HepG2 (cell line): Measurements from ENCODE around the gene ANKHD1. TPM values are rescaled to one million over a fixed set of nuclear protein-coding genes. Genes with fewer than 3 reads are reported as not detected.
A peak's percentile ranks its signal among the peaks of the same experiment; 100 is the strongest.

ENCODE experiments used
- AKAP8 ChIP-seq: sonication (generic); formaldehyde crosslinking; IDR thresholded peaks from 2 replicates; pipeline ENCODE4 v1.5.1; 2020; ENCODE audit warnings: mild to moderate bottlenecking, missing genetic modification reagents
- ATF7 ChIP-seq, 2 experiments: fragments of 450-650 bp in 1 of 2; sonication (generic) in 1 of 2; formaldehyde crosslinking in 1 of 2; IDR thresholded peaks; 2 replicates each; pipeline versions ENCODE4 v1.4.0 to v1.6.1; 2016 to 2020; ENCODE audit warnings: antibody characterized with exemption in 1 of 2, mild to moderate bottlenecking in 1 of 2, missing genetic modification reagents in 1 of 2
- JDP2 ChIP-seq: sonication (generic); formaldehyde crosslinking; IDR thresholded peaks from 2 replicates; pipeline ENCODE4 v1.8.1; 2022; ENCODE audit warnings: missing genetic modification reagents, borderline replicate concordance
- MED8 ChIP-seq: sonication (generic); formaldehyde crosslinking; IDR thresholded peaks from 2 replicates; pipeline ENCODE4 v1.8.1; 2023; ENCODE audit warnings: mild to moderate bottlenecking, missing genetic modification reagents; ENCODE audit not compliant: insufficient replicate concordance
- NR2F6 ChIP-seq, 2 experiments: IDR thresholded peaks; 2 replicates each; pipeline ENCODE4 v1.6.1; 2016; ENCODE audit warnings: antibody characterized with exemption in 1 of 2, mild to moderate bottlenecking in 1 of 2
- POLR2AphosphoS5 ChIP-seq: IDR thresholded peaks from 2 replicates; pipeline ENCODE4 v1.6.1; 2012; ENCODE audit warnings: low read depth, low read length
- RORA ChIP-seq: sonication (generic); formaldehyde crosslinking; IDR thresholded peaks from 2 replicates; pipeline ENCODE4 v1.5.0; 2020; ENCODE audit warnings: mild to moderate bottlenecking, missing genetic modification reagents, moderate library complexity
- SIN3A ChIP-seq: IDR thresholded peaks from 2 replicates; pipeline ENCODE4 v1.6.1; 2011; ENCODE audit warnings: low read depth, mild to moderate bottlenecking, control low read depth, low read length, borderline replicate concordance
- TMF1 ChIP-seq: sonication (generic); formaldehyde crosslinking; IDR thresholded peaks from 2 replicates; pipeline ENCODE4 v1.8.1; 2022; ENCODE audit warnings: low read depth, missing genetic modification reagents
- ZFX ChIP-seq: sonication (generic); formaldehyde crosslinking; IDR thresholded peaks from 2 replicates; pipeline ENCODE4 v1.4.0; 2020; ENCODE audit warnings: mild to moderate bottlenecking, low read depth, missing genetic modification reagents, moderate library complexity
- ZNF350 ChIP-seq: sonication (generic); formaldehyde crosslinking; IDR thresholded peaks from 2 replicates; pipeline ENCODE4 v1.4.0; 2020; ENCODE audit warnings: mild to moderate bottlenecking, low read depth, missing genetic modification reagents, borderline replicate concordance
- ZNF430 ChIP-seq: sonication (generic); formaldehyde crosslinking; IDR thresholded peaks from 2 replicates; pipeline ENCODE4 v1.9.0; 2021; ENCODE audit warnings: mild to moderate bottlenecking, missing genetic modification reagents
- ZNF598 ChIP-seq: sonication (generic); formaldehyde crosslinking; IDR thresholded peaks from 2 replicates; pipeline ENCODE4 v1.5.1; 2020; ENCODE audit warnings: mild to moderate bottlenecking, missing genetic modification reagents, borderline replicate concordance
- ZSCAN29 ChIP-seq: sonication (generic); formaldehyde crosslinking; conservative IDR thresholded peaks from 2 replicates; pipeline ENCODE4 v1.4.0; 2020; ENCODE audit warnings: mild to moderate bottlenecking, missing genetic modification reagents
- polyA plus RNA-seq, 8 experiments: library from polyadenylated mRNA; depleted of rRNA in 3 of 8; stranded (reverse) in 7 of 8; unstranded in 1 of 8; fragments of >200 nt; fragmentation: Illumina TruSeq in 4 of 8; extraction: Trizol in 4 of 8; gene quantifications; 2 replicates each; pipeline versions ENCODE4 v1.2.1 to v1.2.3, GENCODE V29; 2011 to 2016; ENCODE audit warnings: low read depth in 4 of 8, missing spikeins in 1 of 8, mixed read lengths in 1 of 8; ENCODE audit not compliant: insufficient read depth in 1 of 8
- total RNA-seq, 5 experiments: library from RNA; depleted of rRNA; stranded (reverse); fragments of >200 nt; fragmentation: Illumina TruSeq; extraction: Trizol; gene quantifications; 2 replicates each; pipeline ENCODE4 v1.2.3, GENCODE V29; 2016; ENCODE audit warnings: low read depth in 1 of 5
- TF ChIP-seq, protein P1 (sequence below): sonication (generic); formaldehyde crosslinking; IDR thresholded peaks from 2 replicates; pipeline ENCODE4 v1.4.0; 2020; ENCODE audit warnings: missing genetic modification reagents
- TF ChIP-seq, protein P2 (sequence below): sonication (generic); formaldehyde crosslinking; IDR thresholded peaks from 2 replicates; pipeline ENCODE4 v1.9.0; 2021; ENCODE audit warnings: missing genetic modification reagents, borderline replicate concordance
- TF ChIP-seq, protein P3 (sequence below): fragments of 450-650 bp; IDR thresholded peaks from 2 replicates; pipeline ENCODE4 v1.6.1; 2017; ENCODE audit warnings: mild to moderate bottlenecking
- TF ChIP-seq, protein P4 (sequence below): sonication (generic); formaldehyde crosslinking; IDR thresholded peaks from 2 replicates; pipeline ENCODE4 v1.5.0; 2020; ENCODE audit warnings: missing genetic modification reagents

The ANKHD1 gene
- total and polyA plus RNA-seq, 2 of the 13 experiments (the other 11 are each of a cell fraction or from before 2014, with no cell fraction given) = 69.9 to 82.0 TPM

DNA sequence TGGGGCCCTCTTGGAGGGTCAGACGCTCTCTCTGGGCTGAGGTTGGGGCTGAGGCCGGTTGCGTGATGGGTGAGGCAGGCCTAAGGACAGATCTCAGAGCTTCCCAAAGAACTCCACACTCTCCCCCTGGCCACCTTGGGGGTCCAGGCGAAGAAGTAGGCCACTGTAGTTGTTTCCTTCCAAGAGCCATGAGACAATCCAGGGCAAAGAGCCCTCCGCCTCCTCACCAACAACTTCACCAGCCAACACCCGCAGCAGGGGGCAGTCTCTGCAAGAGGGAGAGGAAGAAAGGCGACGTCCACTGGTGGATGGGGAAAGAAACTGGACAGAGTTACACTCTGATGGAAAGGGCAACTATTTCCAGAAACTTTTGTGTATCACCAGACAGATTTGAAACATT is 173.7 kb downstream of the ANKHD1 start (continued):
- TF ChIP-seq, protein P1, sequence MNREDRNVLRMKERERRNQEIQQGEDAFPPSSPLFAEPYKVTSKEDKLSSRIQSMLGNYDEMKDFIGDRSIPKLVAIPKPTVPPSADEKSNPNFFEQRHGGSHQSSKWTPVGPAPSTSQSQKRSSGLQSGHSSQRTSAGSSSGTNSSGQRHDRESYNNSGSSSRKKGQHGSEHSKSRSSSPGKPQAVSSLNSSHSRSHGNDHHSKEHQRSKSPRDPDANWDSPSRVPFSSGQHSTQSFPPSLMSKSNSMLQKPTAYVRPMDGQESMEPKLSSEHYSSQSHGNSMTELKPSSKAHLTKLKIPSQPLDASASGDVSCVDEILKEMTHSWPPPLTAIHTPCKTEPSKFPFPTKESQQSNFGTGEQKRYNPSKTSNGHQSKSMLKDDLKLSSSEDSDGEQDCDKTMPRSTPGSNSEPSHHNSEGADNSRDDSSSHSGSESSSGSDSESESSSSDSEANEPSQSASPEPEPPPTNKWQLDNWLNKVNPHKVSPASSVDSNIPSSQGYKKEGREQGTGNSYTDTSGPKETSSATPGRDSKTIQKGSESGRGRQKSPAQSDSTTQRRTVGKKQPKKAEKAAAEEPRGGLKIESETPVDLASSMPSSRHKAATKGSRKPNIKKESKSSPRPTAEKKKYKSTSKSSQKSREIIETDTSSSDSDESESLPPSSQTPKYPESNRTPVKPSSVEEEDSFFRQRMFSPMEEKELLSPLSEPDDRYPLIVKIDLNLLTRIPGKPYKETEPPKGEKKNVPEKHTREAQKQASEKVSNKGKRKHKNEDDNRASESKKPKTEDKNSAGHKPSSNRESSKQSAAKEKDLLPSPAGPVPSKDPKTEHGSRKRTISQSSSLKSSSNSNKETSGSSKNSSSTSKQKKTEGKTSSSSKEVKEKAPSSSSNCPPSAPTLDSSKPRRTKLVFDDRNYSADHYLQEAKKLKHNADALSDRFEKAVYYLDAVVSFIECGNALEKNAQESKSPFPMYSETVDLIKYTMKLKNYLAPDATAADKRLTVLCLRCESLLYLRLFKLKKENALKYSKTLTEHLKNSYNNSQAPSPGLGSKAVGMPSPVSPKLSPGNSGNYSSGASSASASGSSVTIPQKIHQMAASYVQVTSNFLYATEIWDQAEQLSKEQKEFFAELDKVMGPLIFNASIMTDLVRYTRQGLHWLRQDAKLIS (CRISPR knock-in tag) = no peak
- peak; percentile 78; the same call in 1 of the 2 replicates for TF ChIP-seq ZNF598
- TF ChIP-seq TMF1 (CRISPR knock-in tag) = no peak
- TF ChIP-seq, protein P2, sequence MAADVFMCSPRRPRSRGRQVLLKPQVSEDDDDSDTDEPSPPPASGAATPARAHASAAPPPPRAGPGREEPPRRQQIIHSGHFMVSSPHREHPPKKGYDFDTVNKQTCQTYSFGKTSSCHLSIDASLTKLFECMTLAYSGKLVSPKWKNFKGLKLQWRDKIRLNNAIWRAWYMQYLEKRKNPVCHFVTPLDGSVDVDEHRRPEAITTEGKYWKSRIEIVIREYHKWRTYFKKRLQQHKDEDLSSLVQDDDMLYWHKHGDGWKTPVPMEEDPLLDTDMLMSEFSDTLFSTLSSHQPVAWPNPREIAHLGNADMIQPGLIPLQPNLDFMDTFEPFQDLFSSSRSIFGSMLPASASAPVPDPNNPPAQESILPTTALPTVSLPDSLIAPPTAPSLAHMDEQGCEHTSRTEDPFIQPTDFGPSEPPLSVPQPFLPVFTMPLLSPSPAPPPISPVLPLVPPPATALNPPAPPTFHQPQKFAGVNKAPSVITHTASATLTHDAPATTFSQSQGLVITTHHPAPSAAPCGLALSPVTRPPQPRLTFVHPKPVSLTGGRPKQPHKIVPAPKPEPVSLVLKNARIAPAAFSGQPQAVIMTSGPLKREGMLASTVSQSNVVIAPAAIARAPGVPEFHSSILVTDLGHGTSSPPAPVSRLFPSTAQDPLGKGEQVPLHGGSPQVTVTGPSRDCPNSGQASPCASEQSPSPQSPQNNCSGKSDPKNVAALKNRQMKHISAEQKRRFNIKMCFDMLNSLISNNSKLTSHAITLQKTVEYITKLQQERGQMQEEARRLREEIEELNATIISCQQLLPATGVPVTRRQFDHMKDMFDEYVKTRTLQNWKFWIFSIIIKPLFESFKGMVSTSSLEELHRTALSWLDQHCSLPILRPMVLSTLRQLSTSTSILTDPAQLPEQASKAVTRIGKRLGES (CRISPR knock-in tag) = no peak
- no peak for TF ChIP-seq AKAP8
- no peak for TF ChIP-seq MED8
- TF ChIP-seq ZNF350 (CRISPR knock-in tag) = no peak; the same call in 1 of the 2 replicates
- no peak for TF ChIP-seq SIN3A
- TF ChIP-seq POLR2AphosphoS5 = no peak
- TF ChIP-seq, protein P3, sequence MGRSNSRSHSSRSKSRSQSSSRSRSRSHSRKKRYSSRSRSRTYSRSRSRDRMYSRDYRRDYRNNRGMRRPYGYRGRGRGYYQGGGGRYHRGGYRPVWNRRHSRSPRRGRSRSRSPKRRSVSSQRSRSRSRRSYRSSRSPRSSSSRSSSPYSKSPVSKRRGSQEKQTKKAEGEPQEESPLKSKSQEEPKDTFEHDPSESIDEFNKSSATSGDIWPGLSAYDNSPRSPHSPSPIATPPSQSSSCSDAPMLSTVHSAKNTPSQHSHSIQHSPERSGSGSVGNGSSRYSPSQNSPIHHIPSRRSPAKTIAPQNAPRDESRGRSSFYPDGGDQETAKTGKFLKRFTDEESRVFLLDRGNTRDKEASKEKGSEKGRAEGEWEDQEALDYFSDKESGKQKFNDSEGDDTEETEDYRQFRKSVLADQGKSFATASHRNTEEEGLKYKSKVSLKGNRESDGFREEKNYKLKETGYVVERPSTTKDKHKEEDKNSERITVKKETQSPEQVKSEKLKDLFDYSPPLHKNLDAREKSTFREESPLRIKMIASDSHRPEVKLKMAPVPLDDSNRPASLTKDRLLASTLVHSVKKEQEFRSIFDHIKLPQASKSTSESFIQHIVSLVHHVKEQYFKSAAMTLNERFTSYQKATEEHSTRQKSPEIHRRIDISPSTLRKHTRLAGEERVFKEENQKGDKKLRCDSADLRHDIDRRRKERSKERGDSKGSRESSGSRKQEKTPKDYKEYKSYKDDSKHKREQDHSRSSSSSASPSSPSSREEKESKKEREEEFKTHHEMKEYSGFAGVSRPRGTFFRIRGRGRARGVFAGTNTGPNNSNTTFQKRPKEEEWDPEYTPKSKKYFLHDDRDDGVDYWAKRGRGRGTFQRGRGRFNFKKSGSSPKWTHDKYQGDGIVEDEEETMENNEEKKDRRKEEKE = no peak
- TF ChIP-seq ZFX = no peak; the same call in 1 of the 2 replicates
- TF ChIP-seq NR2F6 (IDR thresholded peaks at IDR 0.05) = no peak
- TF ChIP-seq NR2F6 (CRISPR knock-in tag; IDR thresholded peaks at IDR 0.05) = peak; percentile 56; the same call in 1 of the 2 replicates
- no peak for TF ChIP-seq ZSCAN29 (CRISPR knock-in tag)
- TF ChIP-seq RORA (CRISPR knock-in tag) = no peak
- TF ChIP-seq JDP2 (CRISPR knock-in tag) = no peak
- TF ChIP-seq, protein P4, sequence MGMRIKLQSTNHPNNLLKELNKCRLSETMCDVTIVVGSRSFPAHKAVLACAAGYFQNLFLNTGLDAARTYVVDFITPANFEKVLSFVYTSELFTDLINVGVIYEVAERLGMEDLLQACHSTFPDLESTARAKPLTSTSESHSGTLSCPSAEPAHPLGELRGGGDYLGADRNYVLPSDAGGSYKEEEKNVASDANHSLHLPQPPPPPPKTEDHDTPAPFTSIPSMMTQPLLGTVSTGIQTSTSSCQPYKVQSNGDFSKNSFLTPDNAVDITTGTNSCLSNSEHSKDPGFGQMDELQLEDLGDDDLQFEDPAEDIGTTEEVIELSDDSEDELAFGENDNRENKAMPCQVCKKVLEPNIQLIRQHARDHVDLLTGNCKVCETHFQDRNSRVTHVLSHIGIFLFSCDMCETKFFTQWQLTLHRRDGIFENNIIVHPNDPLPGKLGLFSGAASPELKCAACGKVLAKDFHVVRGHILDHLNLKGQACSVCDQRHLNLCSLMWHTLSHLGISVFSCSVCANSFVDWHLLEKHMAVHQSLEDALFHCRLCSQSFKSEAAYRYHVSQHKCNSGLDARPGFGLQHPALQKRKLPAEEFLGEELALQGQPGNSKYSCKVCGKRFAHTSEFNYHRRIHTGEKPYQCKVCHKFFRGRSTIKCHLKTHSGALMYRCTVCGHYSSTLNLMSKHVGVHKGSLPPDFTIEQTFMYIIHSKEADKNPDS (CRISPR knock-in tag) = no peak
- TF ChIP-seq ZNF430 = no peak; the same call in 1 of the 2 replicates
- no peak for TF ChIP-seq ATF7 (IDR thresholded peaks at IDR 0.05)
- TF ChIP-seq ATF7 (CRISPR knock-in tag; IDR thresholded peaks at IDR 0.05) = no peak
